Right renal pelvis (tissue), 4 donors: ENCODE measurements around the gene TPM4. TPM values are rescaled to one million over a fixed set of nuclear protein-coding genes. Genes with fewer than 3 reads are reported as not detected.

ENCODE experiments used
- DNase-seq, 4 donors: peaks; one replicate each; pipeline ENCODE4 v3.0.0-alpha.2; 2013; ENCODE audit warnings: low read depth in 4 of 4, low spot score in 3 of 4, missing footprints in 1 of 4
- polyA plus RNA-seq, 4 donors: library from polyadenylated mRNA; unstranded; fragments of 120-200 nt; gene quantifications; one replicate each; pipeline ENCODE4 v1.2.1, GENCODE V29; 2013; ENCODE audit not compliant: insufficient read length in 4 of 4

The TPM4 gene
- polyA plus RNA-seq, 4 donors = 514 to 601 (median 585) TPM

- no peak for DNase-seq
Measured at GRCh38 chr19:16121967-16122366, 45.7 kb downstream of the TPM4 start.

- DNase-seq = no peak
Measured at GRCh38 chr19:16124953-16125352, 48.7 kb downstream of the TPM4 start.

DNA sequence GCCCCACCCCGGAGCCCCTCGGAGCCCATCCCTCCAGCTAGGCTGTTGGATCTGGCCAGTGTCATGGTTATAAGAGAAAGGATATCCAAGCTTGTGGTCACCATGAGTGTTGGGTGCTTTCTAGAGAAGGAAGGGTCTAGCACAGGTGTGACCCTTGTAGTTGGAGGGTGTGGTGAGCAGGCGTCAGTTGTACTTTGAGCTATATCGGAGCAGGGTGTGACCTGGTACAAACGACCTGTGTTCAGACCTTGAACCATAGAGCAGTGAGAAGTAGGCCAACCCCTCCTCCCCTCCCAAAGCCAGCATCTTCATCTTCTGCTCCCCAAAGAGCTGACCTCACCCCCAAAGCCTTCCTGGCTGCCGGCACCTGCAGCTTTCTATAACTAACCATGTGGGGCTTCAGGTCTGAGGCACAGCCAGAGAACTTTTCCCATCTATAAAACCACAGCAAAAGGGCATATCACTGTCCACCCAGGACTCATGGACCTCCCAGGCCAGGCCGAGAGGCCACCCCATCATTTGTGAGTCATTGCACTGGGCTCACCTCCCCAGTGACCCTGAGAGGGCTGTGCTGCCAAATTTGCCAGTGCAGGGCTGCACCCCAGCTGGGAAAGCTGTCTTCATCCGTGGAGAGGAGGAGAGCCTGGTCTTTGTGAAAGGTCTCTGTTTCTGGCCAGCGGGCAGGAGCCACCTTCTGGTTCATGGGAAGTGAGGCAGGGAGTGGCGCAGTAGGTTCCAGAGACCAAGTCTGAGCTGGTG lies 49.6 kb downstream of the TPM4 start:
- DNase-seq = no peak

DNA sequence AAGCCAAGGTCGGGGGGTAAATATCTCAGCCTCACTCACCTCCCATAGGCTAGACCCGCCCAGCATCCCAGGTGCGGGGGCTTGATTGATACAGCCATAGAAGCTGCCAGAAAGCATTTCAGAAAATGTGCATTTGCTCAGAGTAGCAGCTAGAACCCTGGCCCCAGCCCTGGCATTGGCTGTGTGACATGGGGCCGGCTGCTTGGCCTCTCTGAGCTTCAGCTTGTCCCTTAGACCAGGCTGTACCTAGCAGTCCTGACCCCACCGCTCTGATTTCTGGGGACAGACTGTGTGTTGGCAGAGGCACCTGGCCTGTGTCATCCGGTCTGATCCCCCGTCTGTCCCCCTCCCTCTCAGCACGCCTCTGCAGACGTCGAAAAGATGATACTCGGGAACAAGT lies 50.8 kb downstream of the TPM4 start:
- DNase-seq = no peak

DNA sequence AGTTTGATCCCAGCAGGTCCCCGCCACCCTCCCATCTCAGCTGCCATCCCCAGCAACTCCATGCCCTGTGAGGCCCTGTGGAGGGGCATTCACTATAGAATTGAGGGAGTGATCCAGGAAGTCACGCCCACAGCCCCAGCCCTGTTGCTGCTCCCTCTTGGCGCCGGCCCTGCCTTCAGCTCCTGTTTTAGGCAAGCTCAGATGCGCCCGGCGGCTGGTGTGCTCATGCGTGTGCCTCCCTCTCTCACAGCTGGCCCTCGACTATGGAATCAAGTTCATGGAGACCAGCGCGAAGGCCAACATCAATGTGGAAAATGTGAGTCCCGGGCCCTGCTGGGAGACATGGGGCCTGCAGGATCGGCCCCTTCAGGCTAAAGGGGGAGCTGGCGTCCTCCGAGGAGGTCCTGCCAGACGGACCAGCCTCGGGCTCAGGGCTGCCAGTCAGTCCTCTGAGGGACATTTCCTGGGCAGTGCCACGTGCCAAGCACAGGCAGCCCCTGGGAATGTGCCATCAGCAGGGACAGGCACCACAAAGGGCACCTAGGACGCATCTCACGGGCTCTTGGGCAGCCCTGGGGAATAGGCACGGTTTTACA lies 51.6 kb downstream of the TPM4 start:
- DNase-seq = no peak

DNA sequence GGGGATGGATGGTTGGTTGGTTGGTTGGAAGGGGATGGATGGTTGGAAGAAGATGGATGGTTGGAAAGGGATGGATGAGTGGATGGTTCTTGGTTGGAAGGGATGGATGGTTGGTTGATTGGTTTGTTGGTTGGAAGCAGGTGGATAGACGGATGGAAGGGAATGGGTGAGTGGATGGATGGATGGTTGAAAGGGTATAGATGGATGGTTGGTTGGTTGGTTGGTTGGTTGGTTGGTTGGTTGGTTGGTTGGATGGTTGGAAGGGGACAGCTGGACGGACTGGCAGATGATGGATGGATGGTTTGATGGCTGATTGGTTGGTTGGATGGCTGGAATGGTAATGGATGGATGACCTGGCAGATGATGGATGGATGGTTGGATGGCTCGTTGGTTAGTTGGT lies 55.4 kb downstream of the TPM4 start:
- no peak for DNase-seq

- no peak for DNase-seq
Measured at GRCh38 chr19:16133818-16134217, 57.5 kb downstream of the TPM4 start.

GRCh38 chr19:16134510-16134909 lies 58.2 kb downstream of the TPM4 start:
- DNase-seq = no peak

- DNase-seq = no peak
Measured at GRCh38 chr19:16135430-16136127, 59.3 kb downstream of the TPM4 start.

GRCh38 chr19:16136185-16136999 lies 60.1 kb downstream of the TPM4 start:
- DNase-seq = no peak

GRCh38 chr19:16139752-16140151 lies 63.5 kb downstream of the TPM4 start:
- DNase-seq = no peak

- no peak for DNase-seq
Measured at GRCh38 chr19:16141043-16141442, 64.7 kb downstream of the TPM4 start.

GRCh38 chr19:16142032-16142580 lies 65.8 kb downstream of the TPM4 start:
- no peak for DNase-seq

DNA sequence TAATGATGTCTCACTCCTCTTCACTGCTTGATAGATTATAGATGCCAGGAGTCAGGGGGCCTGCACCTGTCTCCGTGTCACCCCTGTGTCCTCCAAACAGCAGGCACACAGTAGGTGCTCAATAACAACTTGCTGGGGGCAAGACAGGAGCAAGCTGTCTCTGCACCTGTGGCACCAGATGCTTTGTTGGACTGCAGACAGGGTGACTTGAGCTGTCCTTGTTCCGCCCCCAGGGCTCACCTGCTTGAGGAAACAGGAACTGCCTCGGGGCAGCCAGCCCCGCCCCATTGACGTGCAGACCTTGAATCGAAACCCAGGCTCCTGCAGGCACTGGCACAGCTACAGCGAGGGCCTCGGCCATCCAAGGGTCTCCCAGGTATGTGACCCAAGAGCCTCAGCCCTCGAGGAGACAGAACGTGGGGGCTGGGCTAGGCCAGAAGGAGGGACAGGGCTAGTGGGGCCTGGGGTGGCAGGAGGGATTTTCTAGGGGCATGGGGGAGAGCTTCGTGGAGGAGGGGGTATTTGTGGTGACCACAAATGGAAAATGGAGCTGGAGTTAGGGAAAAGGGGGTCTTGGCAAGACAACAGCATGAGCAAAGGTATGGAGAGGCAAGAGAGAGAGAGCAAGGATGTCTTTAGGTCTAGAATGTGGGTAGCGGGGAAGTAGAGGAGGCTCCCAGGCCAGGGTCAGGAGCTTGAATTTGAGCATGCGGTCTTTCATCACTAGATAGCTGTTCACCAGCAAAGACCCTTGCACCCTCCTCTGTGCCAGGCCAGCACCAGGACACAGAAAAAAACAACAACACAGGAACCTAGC lies 67.3 kb downstream of the TPM4 start, which contains the start of gene HSH2D:
Gene HSH2D (plus strand): TSS at position 287 of the 817 bp plus-strand sequence. CDS start 5,066 bp downstream, outside the sequence.
- no peak for DNase-seq

- no peak for DNase-seq
Measured at GRCh38 chr19:16144216-16144581, 67.9 kb downstream of the TPM4 start.

- DNase-seq = no peak
Measured at GRCh38 chr19:16146112-16146511, 69.8 kb downstream of the TPM4 start.

DNA sequence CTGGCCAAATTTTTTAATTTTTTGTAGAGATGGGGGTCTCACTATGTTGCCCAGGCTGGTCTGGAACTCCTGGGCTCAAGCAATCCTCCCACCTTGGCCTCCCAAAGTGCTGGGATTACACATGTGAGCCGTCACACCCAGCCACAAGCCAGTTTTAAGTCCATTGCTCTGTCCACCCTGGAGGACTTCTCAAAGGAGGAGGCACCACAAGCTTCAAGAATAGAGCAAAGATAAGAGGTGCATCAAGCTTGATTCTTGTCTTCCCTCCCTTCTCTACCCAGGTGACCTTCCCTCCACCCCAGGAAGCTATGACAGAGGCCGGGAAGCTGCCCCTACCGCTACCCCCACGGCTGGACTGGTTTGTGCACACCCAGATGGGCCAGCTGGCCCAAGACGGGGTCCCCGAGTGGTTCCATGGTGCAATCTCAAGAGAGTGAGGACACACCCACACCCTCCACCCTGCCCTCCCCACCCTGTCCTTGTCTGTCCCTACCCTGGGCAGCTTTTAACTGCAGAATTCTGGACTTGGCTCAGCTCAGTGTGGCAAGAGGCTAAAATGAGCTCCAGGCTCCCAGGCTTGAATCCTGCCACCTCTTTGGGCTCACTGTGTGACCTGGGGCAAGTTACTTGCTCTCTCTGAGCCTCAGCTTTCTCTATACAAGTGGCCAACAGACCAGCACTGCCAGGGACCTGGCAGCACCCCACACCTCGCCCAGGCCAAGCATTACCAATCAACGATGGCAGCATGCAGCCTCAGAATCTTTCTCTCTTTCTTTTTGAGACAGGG lies 72.3 kb downstream of the TPM4 start:
- no peak for DNase-seq
